Body of pancreas (tissue), 4 donors: ENCODE measurements around the gene SRRD.

Source experiments
- POLR2A ChIP-seq, 3 donors: fragments of 450-650 bp; IDR thresholded peaks; one replicate each; pipeline ENCODE4 v1.6.1; 2016; ENCODE audit warnings: antibody characterized with exemption in 3 of 3, mild to moderate bottlenecking in 2 of 3
- TF ChIP-seq, protein P1 (sequence below), 7 experiments: fragments of 450-650 bp in 4 of 7; fragments of 200-600 bp in 3 of 7; sonication (generic) in 3 of 7; IDR thresholded peaks; one replicate each; pipeline ENCODE4 v1.5.1; 2016 to 2019; ENCODE audit warnings: antibody characterized with exemption in 7 of 7

DNA sequence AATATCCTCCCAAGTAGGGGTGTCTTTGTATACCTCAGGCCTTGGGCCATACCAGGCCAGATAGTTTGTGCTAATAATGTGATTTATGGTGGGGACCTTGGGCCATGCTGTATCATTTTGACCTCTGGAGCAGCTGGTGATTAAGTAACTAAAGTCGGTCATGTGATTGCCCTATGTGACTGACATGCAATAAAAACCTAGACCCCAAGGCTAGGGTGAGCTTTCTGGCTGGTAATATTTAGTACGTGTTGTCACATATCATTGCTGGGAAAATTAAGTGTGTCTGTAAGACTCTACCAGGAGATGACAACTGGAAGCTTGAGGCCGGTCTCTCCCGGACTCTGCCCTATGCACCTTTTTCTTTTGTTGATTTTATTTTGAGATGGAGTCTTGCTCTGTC lies 41.2 kb downstream of the SRRD start:
- TF ChIP-seq, protein P1, sequence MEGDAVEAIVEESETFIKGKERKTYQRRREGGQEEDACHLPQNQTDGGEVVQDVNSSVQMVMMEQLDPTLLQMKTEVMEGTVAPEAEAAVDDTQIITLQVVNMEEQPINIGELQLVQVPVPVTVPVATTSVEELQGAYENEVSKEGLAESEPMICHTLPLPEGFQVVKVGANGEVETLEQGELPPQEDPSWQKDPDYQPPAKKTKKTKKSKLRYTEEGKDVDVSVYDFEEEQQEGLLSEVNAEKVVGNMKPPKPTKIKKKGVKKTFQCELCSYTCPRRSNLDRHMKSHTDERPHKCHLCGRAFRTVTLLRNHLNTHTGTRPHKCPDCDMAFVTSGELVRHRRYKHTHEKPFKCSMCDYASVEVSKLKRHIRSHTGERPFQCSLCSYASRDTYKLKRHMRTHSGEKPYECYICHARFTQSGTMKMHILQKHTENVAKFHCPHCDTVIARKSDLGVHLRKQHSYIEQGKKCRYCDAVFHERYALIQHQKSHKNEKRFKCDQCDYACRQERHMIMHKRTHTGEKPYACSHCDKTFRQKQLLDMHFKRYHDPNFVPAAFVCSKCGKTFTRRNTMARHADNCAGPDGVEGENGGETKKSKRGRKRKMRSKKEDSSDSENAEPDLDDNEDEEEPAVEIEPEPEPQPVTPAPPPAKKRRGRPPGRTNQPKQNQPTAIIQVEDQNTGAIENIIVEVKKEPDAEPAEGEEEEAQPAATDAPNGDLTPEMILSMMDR (IDR thresholded peaks at IDR 0.05) = no peak
- no peak for TF ChIP-seq POLR2A (IDR thresholded peaks at IDR 0.05)
